GM19239 (cell line): ENCODE data around the gene PAQR7.
A peak's percentile ranks its signal among the peaks of the same experiment; 100 is the strongest.
"Not testable (repeated sequence)": the region's sequence is repeated elsewhere in the genome, so short reads cannot be mapped to it uniquely, and the experiment has no call there.

Source experiments
- DNase-seq: peaks from one replicate; pipeline ENCODE4 v3.0.0; 2011; ENCODE audit warnings: low spot score; ENCODE audit not compliant: insufficient read length
- FAIRE-seq: peaks from 2 replicates; lab custom pipeline; 2011; peaks lifted over from hg19 to GRCh38; lab: Jason Lieb, UNC

Gene PAQR7

DNA sequence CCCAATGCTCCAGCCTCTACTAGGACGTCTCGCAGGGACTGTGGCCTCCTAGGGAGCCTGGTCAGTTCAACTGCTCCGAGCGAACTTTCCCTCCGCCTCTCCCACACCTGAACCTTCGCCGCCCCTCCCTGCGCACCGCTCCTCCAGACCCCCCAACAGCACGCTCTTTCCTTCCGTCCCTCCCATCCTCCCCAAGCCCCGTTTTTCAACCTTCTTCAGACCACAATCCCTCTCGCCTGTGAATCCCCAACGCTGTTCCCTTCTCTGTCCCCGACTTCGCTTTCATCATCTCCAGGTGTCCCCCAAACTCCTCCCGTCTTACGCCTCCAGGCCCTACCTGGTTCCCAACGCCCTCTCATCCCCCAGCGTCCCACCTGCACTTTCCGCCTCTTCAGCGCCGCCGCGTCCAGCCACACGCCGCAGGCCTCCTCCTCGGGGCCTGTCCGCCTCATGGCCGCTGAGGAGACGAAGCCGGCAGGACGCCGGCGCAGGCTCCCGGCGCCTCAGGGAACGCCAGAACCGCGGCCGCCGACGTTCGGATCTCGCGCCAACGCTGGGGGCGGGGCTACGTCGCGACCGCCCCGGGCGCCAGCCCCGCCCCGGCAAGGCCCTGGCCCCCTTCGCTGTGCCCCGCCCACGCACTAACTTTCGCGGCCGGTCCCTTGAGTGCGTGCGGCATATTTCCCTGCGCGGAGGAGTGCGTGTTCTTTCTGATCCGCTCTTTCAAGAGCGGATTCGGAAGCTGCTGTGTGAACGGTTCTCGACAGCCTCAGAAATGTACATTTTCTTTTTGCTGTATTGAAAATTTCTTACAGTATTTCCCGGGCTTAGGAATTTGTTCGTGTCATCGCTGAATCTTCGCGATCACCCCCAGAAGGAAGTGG lies 16.4 kb downstream of the PAQR7 start, which contains the start of gene AUNIP:
TSS of gene AUNIP (minus strand) at position 552 of the 884 bp plus-strand sequence. CDS start at position 452, 100 bp downstream.
- FAIRE-seq (peak; percentile 86), DNase-seq (peak; percentile 91)

DNA sequence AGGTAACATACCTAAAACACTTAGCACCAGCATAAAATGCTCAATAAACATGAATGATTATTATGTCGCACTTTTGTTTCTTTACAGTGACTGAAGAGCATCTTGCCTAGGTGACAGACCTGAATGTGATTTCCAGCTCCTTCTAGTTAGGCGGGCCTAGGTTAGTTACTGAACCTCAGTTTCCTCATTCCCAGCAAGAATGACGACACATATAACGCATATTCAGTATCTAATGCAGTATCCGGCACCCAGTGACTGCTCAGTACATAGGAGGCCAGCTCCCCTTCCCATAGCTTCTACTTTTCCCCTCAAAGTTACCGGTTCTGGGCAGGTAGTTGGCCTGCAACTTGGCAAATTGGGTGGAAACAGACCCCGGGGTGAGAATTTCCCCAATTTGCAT lies 17.0 kb downstream of the PAQR7 start:
- FAIRE-seq (no peak), DNase-seq (no peak)

- FAIRE-seq = no peak
- DNase-seq = no peak
Observed at GRCh38 chr1:25856856-25857255, 18.7 kb downstream of the PAQR7 start.

DNA sequence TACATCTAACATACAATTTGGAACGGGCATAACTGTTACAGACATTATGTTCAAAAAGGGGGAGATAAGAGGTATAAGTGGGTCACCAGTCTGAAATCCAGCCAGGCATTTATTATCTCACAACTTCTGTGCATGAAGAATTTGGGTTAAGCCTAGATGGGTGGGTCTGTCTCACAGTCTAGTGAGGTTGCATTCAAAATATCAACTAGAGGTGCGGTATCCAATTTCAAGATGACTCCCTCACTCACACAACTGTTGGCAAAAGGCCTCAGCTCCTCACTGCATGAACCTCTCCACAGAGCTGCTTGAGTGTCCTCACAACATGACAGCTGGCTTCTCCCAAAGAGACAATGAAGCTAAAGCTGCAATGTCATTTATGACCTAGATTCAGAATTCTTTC lies 21.0 kb downstream of the PAQR7 start:
- FAIRE-seq (no peak), DNase-seq (no peak)

GRCh38 chr1:25848531-25848930 lies 27.0 kb downstream of the PAQR7 start:
- FAIRE-seq = no peak

DNA sequence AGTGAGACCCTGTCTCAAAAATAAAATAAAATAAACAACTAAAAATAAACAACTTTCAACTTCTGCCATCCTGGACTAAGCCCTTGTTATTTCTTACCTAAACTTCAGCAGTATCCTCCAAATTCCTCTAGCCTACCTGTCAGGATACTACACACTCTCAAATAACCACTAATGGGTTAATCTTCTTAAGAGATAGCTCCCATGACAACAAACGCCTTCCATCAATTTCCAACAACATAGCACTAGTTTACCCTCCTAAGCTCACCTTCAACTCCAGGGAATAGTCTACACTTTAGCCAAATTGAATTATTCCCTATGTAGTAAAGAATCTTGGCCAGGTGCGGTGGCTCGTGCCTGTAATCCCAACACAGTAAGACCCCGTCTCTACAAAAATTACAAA lies 27.6 kb downstream of the PAQR7 start:
- FAIRE-seq (no peak), DNase-seq (no peak)

More at GRCh38 chr1:25848531-25848930, 27.0 kb downstream of the PAQR7 start:
- DNase-seq = no peak

- no peak for DNase-seq
- FAIRE-seq = no peak
Observed at GRCh38 chr1:25845664-25846063, 29.8 kb downstream of the PAQR7 start.

GRCh38 chr1:25844536-25845337 lies 30.8 kb downstream of the PAQR7 start:
- no peak for DNase-seq
- no peak for FAIRE-seq

DNA sequence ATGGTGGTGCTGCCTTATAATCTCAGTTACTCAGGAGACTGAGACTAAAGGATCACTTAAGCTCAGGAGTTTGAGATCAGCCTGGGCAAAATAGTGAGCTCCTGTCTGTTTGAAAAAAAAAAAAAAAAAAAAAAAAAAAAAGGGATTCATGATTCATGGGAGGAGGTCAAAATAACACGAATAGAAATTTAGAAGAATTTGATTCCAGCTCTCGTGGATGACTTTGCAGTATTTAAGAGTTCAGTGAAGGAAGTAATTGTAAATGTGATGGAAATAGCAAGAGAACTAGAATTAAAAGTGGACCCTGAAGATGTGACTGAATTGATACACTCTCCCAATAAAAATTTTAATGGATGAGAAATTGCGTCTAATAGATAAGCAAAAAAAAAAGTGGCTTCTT lies 32.0 kb downstream of the PAQR7 start:
- FAIRE-seq = no peak
- no peak for DNase-seq

GRCh38 chr1:25839808-25840207 lies 35.7 kb downstream of the PAQR7 start:
- DNase-seq, FAIRE-seq: not testable (repeated sequence)

- FAIRE-seq = peak; percentile 85
- DNase-seq = no peak
Observed at GRCh38 chr1:25837262-25837875, 38.1 kb downstream of the PAQR7 start.

- no peak for DNase-seq
- no peak for FAIRE-seq
Observed at GRCh38 chr1:25836695-25837094, 38.8 kb downstream of the PAQR7 start.

- FAIRE-seq = no peak
- no peak for DNase-seq
Observed at GRCh38 chr1:25834894-25835293, 40.6 kb downstream of the PAQR7 start.

DNA sequence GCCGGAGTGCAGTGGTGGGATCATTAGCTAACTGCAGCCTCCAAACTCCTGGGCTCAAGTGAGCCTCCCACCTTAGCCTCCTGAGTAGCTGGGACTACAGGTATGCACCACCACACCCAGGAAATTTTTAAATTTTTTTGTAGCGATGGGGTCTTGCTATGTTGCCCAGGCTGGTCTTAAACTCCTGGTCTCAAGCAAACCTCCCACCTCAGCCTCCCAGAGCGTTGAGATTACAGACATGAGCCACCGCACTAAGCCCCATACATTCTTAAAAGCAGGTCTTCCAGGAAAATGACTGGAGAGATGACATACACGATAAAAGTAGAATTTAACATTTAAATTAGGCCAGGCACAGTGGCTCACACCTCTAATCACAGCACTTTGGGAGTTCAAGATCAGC lies 42.4 kb downstream of the PAQR7 start:
- DNase-seq = no peak

GRCh38 chr1:25832336-25833037 lies 43.0 kb downstream of the PAQR7 start:
- FAIRE-seq (no peak), DNase-seq (no peak)

More for the DNA sequence above, 42.4 kb downstream of the PAQR7 start:
- no peak for FAIRE-seq

- no peak for DNase-seq
- no peak for FAIRE-seq
Observed at GRCh38 chr1:25831569-25832196, 43.8 kb downstream of the PAQR7 start.

DNA sequence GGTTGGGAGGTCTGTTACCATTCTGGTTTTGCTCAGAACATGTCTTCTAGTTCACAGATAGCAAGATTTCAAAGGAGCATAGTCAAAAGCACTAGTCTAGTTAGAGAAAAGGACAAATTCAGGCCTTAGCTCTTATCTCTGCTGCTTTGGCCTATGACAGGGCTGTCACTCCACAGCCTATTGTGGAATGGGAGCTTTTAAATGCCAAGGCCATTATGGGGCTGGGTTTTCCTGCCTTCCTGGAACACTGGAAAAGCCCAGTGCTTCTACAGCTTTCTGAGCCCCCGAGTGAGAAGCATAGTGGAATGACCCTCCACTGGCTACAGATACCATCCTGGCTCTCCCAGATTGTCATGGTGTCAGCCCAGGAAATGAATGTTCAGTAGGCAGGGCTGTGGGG lies 46.5 kb downstream of the PAQR7 start:
- no peak for FAIRE-seq
- DNase-seq = no peak

- no peak for FAIRE-seq
- DNase-seq = no peak
Observed at GRCh38 chr1:25828491-25828890, 47.0 kb downstream of the PAQR7 start.

- DNase-seq = no peak
- no peak for FAIRE-seq
Observed at GRCh38 chr1:25826571-25826970, 48.9 kb downstream of the PAQR7 start.

GRCh38 chr1:25825605-25826004 lies 49.9 kb downstream of the PAQR7 start:
- DNase-seq (no peak), FAIRE-seq (no peak)
